ENCODE results near the gene WDR59.
"Not testable (repeated sequence)": the region's sequence is repeated elsewhere in the genome, so short reads cannot be mapped to it uniquely, and the experiment has no call there.

WDR59 gene

GRCh38 chr16:74844041-74844980 is 140.6 kb downstream of the WDR59 start:
- DNase-seq: no peak

GRCh38 chr16:74843381-74844035 is 141.4 kb downstream of the WDR59 start:
- DNase-seq: not testable (repeated sequence)

GRCh38 chr16:74842413-74842812 is 142.5 kb downstream of the WDR59 start:
- peak; percentile 3 for DNase-seq

- DNase-seq: no peak
These were observed 143.0 kb downstream of the WDR59 start for GRCh38 chr16:74841904-74842303.

- no peak for DNase-seq
These were observed 143.5 kb downstream of the WDR59 start for GRCh38 chr16:74841469-74841868.

GRCh38 chr16:74837056-74837455 is 147.9 kb downstream of the WDR59 start:
- DNase-seq: no peak

GRCh38 chr16:74836111-74836671 is 148.7 kb downstream of the WDR59 start:
- DNase-seq: no peak

GRCh38 chr16:74832228-74832627 is 152.7 kb downstream of the WDR59 start:
- no peak for DNase-seq

- DNase-seq: no peak
These were observed 153.5 kb downstream of the WDR59 start for GRCh38 chr16:74831467-74831866.

GRCh38 chr16:74830648-74831047 is 154.3 kb downstream of the WDR59 start:
- DNase-seq: no peak

GRCh38 chr16:74829637-74830036 is 155.3 kb downstream of the WDR59 start:
- DNase-seq: no peak

- DNase-seq: no peak
These were observed 159.0 kb downstream of the WDR59 start for GRCh38 chr16:74825941-74826340.

- DNase-seq: no peak
These were observed 159.9 kb downstream of the WDR59 start for GRCh38 chr16:74825016-74825415.

Data from midbrain (tissue), 1 donor.